Liver (tissue), 3 donors: ENCODE measurements around the gene ARHGEF7.

Experiments used
- ATF3 ChIP-seq: IDR thresholded peaks from 2 replicates; pipeline ENCODE4 v1.6.1; 2016; ENCODE audit warnings: antibody characterized with exemption
- CTCF ChIP-seq: fragments of 150-350 bp; IDR thresholded peaks from 2 replicates; pipeline ENCODE4 v1.5.1; 2017; ENCODE audit warnings: improper control_type of control experiment, low read depth, low read length; ENCODE audit not compliant: missing input control
- GABPA ChIP-seq, 2 donors: IDR thresholded peaks in 1 of 2; conservative IDR thresholded peaks in 1 of 2; 2 replicates each; pipeline ENCODE4 v1.6.1; 2016; ENCODE audit warnings: antibody characterized with exemption in 2 of 2, mild to moderate bottlenecking in 1 of 2, moderate library complexity in 1 of 2
- HNF4G ChIP-seq: IDR thresholded peaks from 2 replicates; pipeline ENCODE4 v1.6.1; 2016; ENCODE audit warnings: antibody characterized with exemption
- JUND ChIP-seq, 2 donors: IDR thresholded peaks; 2 replicates each; pipeline ENCODE4 v1.6.1; 2016; ENCODE audit warnings: antibody characterized with exemption in 2 of 2
- NR2F2 ChIP-seq: IDR thresholded peaks from 2 replicates; pipeline ENCODE4 v1.6.1; 2016; ENCODE audit warnings: antibody characterized with exemption
- RAD21 ChIP-seq, 2 donors: IDR thresholded peaks; 2 replicates each; pipeline ENCODE4 v1.6.1; 2016; ENCODE audit warnings: antibody characterized with exemption in 2 of 2, mild to moderate bottlenecking in 2 of 2
- REST ChIP-seq: IDR thresholded peaks from 2 replicates; pipeline ENCODE4 v1.6.1; 2016; ENCODE audit warnings: antibody characterized with exemption, mild to moderate bottlenecking
- RXRA ChIP-seq, 2 donors: IDR thresholded peaks; 2 replicates each; pipeline ENCODE4 v1.6.1; 2017 to 2018; ENCODE audit warnings: antibody characterized with exemption in 2 of 2, mild to moderate bottlenecking in 1 of 2
- SP1 ChIP-seq: IDR thresholded peaks from 2 replicates; pipeline ENCODE4 v1.6.1; 2018; ENCODE audit warnings: antibody characterized with exemption, mild to moderate bottlenecking
- YY1 ChIP-seq: IDR thresholded peaks from 2 replicates; pipeline ENCODE4 v1.6.1; 2016; ENCODE audit warnings: antibody characterized with exemption, mild to moderate bottlenecking
- ZBTB33 ChIP-seq: IDR thresholded peaks from 2 replicates; pipeline ENCODE4 v1.6.1; 2016; ENCODE audit warnings: antibody characterized with exemption
- donor health status: healthy.
- donor health status: healthy.

- TF ChIP-seq CTCF: no peak
- TF ChIP-seq GABPA (IDR thresholded peaks at IDR 0.05 in 1 of 2, conservative IDR thresholded peaks at IDR 0.05 in 1 of 2): no peak
- no peak for TF ChIP-seq REST
- no peak for TF ChIP-seq JUND (IDR thresholded peaks at IDR 0.05)
- no peak for TF ChIP-seq ATF3
- TF ChIP-seq RAD21 (IDR thresholded peaks at IDR 0.05): no peak
- no peak for TF ChIP-seq SP1
- no peak for TF ChIP-seq NR2F2
- no peak for TF ChIP-seq YY1
- TF ChIP-seq RXRA (IDR thresholded peaks at IDR 0.05): no peak
- TF ChIP-seq HNF4G: no peak
- no peak for TF ChIP-seq ZBTB33
Observed at GRCh38 chr13:111095031-111095840, 19.9 kb upstream of the ARHGEF7 start.
